GM23338 (cell line): ENCODE measurements around the gene SEPTIN3. TPM values are rescaled to one million over a fixed set of nuclear protein-coding genes. Genes with fewer than 3 reads are reported as not detected.

Source experiments
- ATAC-seq: fragments of 200-7000 bp; cut with Tn5 transposase; 3 replicates; pipeline ENCODE4 v1.9.1; 2020
- DNase-seq: peaks from one replicate; pipeline ENCODE4 v3.0.0-alpha.2; 2015; ENCODE audit warnings: low spot score
- H2AFZ ChIP-seq: fragments of 200-600 bp; sonication (generic); 2 replicates; pipeline ENCODE4 v1.8.0; 2016; ENCODE audit warnings: antibody characterized with exemption, mild to moderate bottlenecking, moderate library complexity
- H3F3A ChIP-seq: fragments of 200-600 bp; sonication (generic); replicated peaks from 2 replicates; pipeline ENCODE4 v1.8.0; 2017; ENCODE audit warnings: antibody characterized with exemption, mixed run types, low read depth
- H3K27ac ChIP-seq: fragments of 200-600 bp; sonication (generic); 2 replicates; pipeline ENCODE4 v1.6.1; 2016; ENCODE audit warnings: low read depth
- H3K27me3 ChIP-seq: fragments of 200-600 bp; sonication (generic); 2 replicates; pipeline ENCODE4 v1.8.0; 2016; ENCODE audit warnings: mild to moderate bottlenecking, mixed run types, moderate library complexity; ENCODE audit not compliant: insufficient read depth
- H3K36me3 ChIP-seq: fragments of 200-600 bp; sonication (generic); 2 replicates; pipeline ENCODE4 v1.8.0; 2016; ENCODE audit warnings: mild to moderate bottlenecking; ENCODE audit not compliant: insufficient read depth
- H3K4me1 ChIP-seq: fragments of 200-600 bp; sonication (generic); 2 replicates; pipeline ENCODE4 v1.8.0; 2016; ENCODE audit warnings: mild to moderate bottlenecking, moderate library complexity; ENCODE audit not compliant: insufficient read depth
- H3K4me2 ChIP-seq: fragments of 200-600 bp; sonication (generic); 2 replicates; pipeline ENCODE4 v1.7.1; 2017; ENCODE audit warnings: mixed run types
- H3K4me3 ChIP-seq: fragments of 200-600 bp; sonication (generic); 2 replicates; pipeline ENCODE4 v1.6.1; 2016; ENCODE audit warnings: mixed run types
- H3K79me2 ChIP-seq: fragments of 200-600 bp; sonication (generic); replicated peaks from 2 replicates; pipeline ENCODE4 v1.8.0; 2017; ENCODE audit warnings: mild to moderate bottlenecking; ENCODE audit not compliant: insufficient read depth
- H3K9me2 ChIP-seq: fragments of 200-600 bp; sonication (generic); 2 replicates; pipeline ENCODE4 v1.8.0; 2017; ENCODE audit not compliant: insufficient read depth
- H4K20me1 ChIP-seq: fragments of 200-600 bp; sonication (generic); replicated peaks from 2 replicates; pipeline ENCODE4 v1.8.0; 2017; ENCODE audit warnings: mild to moderate bottlenecking; ENCODE audit not compliant: insufficient read depth
- H3K27ac Mint-ChIP-seq: 2 replicates; pipeline ENCODE4 v1.8.0; 2020; ENCODE audit warnings: inconsistent platforms, mild to moderate bottlenecking, moderate library complexity, mixed read lengths
- H3K27me3 Mint-ChIP-seq: 3 replicates; pipeline ENCODE4 v1.8.0; 2022; ENCODE audit warnings: low read depth, mild to moderate bottlenecking, moderate library complexity, mixed read lengths, inconsistent platforms; ENCODE audit not compliant: insufficient read depth, poor library complexity
- H3K36me3 Mint-ChIP-seq: 3 replicates; pipeline ENCODE4 v1.8.0; 2021; ENCODE audit warnings: low read depth, mild to moderate bottlenecking, inconsistent platforms, moderate library complexity, mixed read lengths
- H3K4me1 Mint-ChIP-seq: 3 replicates; pipeline ENCODE4 v1.8.0; 2020; ENCODE audit warnings: mild to moderate bottlenecking, inconsistent platforms, mixed read lengths
- H3K4me3 Mint-ChIP-seq: 3 replicates; pipeline ENCODE4 v1.8.0; 2021; ENCODE audit warnings: moderate library complexity, mild to moderate bottlenecking, inconsistent platforms, mixed read lengths
- H3K9me3 Mint-ChIP-seq: 3 replicates; pipeline ENCODE4 v1.8.0; 2020; ENCODE audit warnings: moderate library complexity, mild to moderate bottlenecking, inconsistent platforms, mixed read lengths
- CREB1 ChIP-seq: fragments of 250-450 bp; sonication (Bioruptor Pico); IDR thresholded peaks from 2 replicates; pipeline ENCODE4 v1.5.0; 2020; ENCODE audit warnings: low read depth, mild to moderate bottlenecking, moderate library complexity
- EZH2 ChIP-seq: fragments of 200-600 bp; sonication (generic); IDR thresholded peaks from one replicate; pipeline ENCODE4 v1.8.0; 2017; ENCODE audit warnings: antibody characterized with exemption, mild to moderate bottlenecking, low read depth; ENCODE audit not compliant: unreplicated experiment
- EZH2phosphoT487 ChIP-seq: fragments of 200-600 bp; sonication (generic); IDR thresholded peaks from one replicate; pipeline ENCODE4 v1.8.1; 2018; ENCODE audit warnings: antibody characterized with exemption; ENCODE audit not compliant: unreplicated experiment
- JUNB ChIP-seq: IDR thresholded peaks from one replicate; pipeline ENCODE4 v1.6.1; 2016; ENCODE audit warnings: antibody characterized with exemption; ENCODE audit not compliant: unreplicated experiment
- NANOG ChIP-seq: IDR thresholded peaks from 2 replicates; pipeline ENCODE4 v1.6.1; 2016; ENCODE audit warnings: antibody characterized with exemption, borderline replicate concordance
- POLR2AphosphoS5 ChIP-seq: IDR thresholded peaks from 2 replicates; pipeline ENCODE4 v1.6.1; 2016; ENCODE audit warnings: antibody characterized with exemption, low read depth
- REST ChIP-seq: IDR thresholded peaks from one replicate; pipeline ENCODE4 v1.6.1; 2018; ENCODE audit warnings: antibody characterized with exemption; ENCODE audit not compliant: unreplicated experiment
- STAT1 ChIP-seq: IDR thresholded peaks from one replicate; pipeline ENCODE4 v1.6.1; 2016; ENCODE audit warnings: antibody characterized with exemption; ENCODE audit not compliant: unreplicated experiment
- ZNF114 ChIP-seq: fragments of 250-450 bp; sonication (Bioruptor Pico); IDR thresholded peaks from 2 replicates; pipeline ENCODE4 v1.5.0; 2020; ENCODE audit warnings: mild to moderate bottlenecking, moderate library complexity
- polyA plus RNA-seq: library from polyadenylated mRNA; unstranded; fragments of >200 nt; fragmentation: Nextera tagmentation; extraction: Ambion mirVana; gene quantifications from 2 replicates; pipeline ENCODE4 v1.2.1, GENCODE V29; 2016
- total RNA-seq: library from RNA; depleted of rRNA; stranded (reverse); fragments of >200 nt; shearing (Covaris generic); gene quantifications from 2 replicates; pipeline ENCODE4 v1.2.3, GENCODE V29; 2014
- TF ChIP-seq, protein P1 (sequence below), 2 experiments: fragments of 200-600 bp in 1 of 2; sonication (generic) in 1 of 2; conservative IDR thresholded peaks; 2 replicates each; pipeline versions ENCODE4 v1.5.1 to v1.6.1; 2016 to 2017; ENCODE audit warnings: antibody characterized with exemption in 2 of 2, low read depth in 2 of 2, mild to moderate bottlenecking in 2 of 2, moderate library complexity in 1 of 2
- TF ChIP-seq, protein P2 (sequence below): IDR thresholded peaks from 2 replicates; pipeline ENCODE4 v1.6.1; 2016; ENCODE audit warnings: antibody characterized with exemption

Gene SEPTIN3
- total and polyA plus RNA-seq, 2 experiments from 2014 or later, result 16.4 to 28.4 TPM

- TF ChIP-seq REST (no peak), JUNB (no peak), ZNF114 (CRISPR knock-in tag) (no peak)
Measured at GRCh38 chr22:41969110-41969646, at the start of gene SEPTIN3 (continued).

DNA sequence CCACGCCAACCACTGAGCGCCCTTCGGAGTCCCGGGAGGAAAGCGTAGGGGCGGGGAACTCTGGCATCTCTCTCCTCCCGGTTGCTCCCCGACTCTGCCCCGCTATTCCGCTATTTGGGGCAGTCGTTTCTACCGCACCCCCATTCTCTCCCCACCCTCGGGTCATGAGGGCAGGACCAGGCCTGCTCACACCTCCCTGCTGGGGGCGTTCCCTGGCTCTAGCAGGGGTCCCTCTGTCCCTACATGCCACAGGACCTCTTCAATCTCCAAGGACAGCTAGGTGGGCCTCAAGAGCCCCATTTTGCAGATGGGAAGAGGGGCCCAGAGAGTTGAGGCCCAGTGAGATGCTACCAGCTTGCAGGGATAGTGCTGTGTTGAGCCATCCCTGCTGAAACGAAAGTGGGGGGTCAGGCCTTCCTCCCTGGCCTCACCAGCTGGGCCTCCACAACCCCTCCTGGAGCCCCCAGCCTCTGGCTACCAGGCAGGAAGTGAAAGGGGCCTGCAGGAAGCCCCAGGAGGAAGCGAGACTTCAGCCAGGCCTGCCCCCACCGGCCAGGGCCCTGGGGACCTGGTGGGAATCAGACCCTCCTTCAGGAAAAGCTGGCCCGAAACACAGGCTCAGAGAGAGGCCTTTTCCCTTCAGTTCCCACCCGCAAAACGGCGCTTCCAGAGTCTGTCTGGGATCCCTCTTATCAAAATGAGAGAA lies 48.8 kb upstream of the SEPTIN3 start:
- Histone ChIP-seq H2AFZ (peak overlapping the region; percentile 78), H3K4me3 (peak overlapping the region; percentile 67), H3K27me3 (peaks cover 92% of the 10 kb centered on the region), H3K4me2 (peak overlapping the region; percentile 85), H4K20me1 (peaks cover 6% of the 10 kb centered on the region; the same call in 1 of the 2 replicates), H3K79me2 (no peaks in the 10 kb centered on the region), H3K27ac (no peak overlapping the region), H3K4me1 (peaks cover 26% of the 10 kb centered on the region; the same call in 1 of the 2 replicates), H3K9me2 (no peaks in the 10 kb centered on the region), H3K36me3 (no peaks in the 10 kb centered on the region), H3F3A (0 out of 2 replicates have a peak, but pooled peaks cover 4% of the 10 kb centered on the region)
- H3K4me3 Mint-ChIP-seq, result peak overlapping the region; percentile 70
- no peak; the same call in 2 of the 3 replicates for ATAC-seq
- H3K9me3 Mint-ChIP-seq, result no peaks in the 10 kb centered on the region; the same call in 2 of the 3 replicates
- no peak overlapping the region for H3K27ac Mint-ChIP-seq
- peaks cover 13% of the 10 kb centered on the region for H3K4me1 Mint-ChIP-seq
- peaks cover 79% of the 10 kb centered on the region for H3K27me3 Mint-ChIP-seq
- DNase-seq, result no peak
- H3K36me3 Mint-ChIP-seq, result no peaks in the 10 kb centered on the region; the same call in 2 of the 3 replicates
- TF ChIP-seq JUNB, result no peak
- TF ChIP-seq, protein P1, sequence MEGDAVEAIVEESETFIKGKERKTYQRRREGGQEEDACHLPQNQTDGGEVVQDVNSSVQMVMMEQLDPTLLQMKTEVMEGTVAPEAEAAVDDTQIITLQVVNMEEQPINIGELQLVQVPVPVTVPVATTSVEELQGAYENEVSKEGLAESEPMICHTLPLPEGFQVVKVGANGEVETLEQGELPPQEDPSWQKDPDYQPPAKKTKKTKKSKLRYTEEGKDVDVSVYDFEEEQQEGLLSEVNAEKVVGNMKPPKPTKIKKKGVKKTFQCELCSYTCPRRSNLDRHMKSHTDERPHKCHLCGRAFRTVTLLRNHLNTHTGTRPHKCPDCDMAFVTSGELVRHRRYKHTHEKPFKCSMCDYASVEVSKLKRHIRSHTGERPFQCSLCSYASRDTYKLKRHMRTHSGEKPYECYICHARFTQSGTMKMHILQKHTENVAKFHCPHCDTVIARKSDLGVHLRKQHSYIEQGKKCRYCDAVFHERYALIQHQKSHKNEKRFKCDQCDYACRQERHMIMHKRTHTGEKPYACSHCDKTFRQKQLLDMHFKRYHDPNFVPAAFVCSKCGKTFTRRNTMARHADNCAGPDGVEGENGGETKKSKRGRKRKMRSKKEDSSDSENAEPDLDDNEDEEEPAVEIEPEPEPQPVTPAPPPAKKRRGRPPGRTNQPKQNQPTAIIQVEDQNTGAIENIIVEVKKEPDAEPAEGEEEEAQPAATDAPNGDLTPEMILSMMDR (conservative IDR thresholded peaks at IDR 0.05; ENCODE audit: low read depth in 2 of 2), result no peak
- no peak for TF ChIP-seq CREB1 (CRISPR knock-in tag)
- TF ChIP-seq EZH2phosphoT487, result no peak
- TF ChIP-seq, protein P2, sequence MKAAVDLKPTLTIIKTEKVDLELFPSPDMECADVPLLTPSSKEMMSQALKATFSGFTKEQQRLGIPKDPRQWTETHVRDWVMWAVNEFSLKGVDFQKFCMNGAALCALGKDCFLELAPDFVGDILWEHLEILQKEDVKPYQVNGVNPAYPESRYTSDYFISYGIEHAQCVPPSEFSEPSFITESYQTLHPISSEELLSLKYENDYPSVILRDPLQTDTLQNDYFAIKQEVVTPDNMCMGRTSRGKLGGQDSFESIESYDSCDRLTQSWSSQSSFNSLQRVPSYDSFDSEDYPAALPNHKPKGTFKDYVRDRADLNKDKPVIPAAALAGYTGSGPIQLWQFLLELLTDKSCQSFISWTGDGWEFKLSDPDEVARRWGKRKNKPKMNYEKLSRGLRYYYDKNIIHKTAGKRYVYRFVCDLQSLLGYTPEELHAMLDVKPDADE, result no peak
- no peak for TF ChIP-seq ZNF114 (CRISPR knock-in tag)
- no peak for TF ChIP-seq REST
- TF ChIP-seq STAT1, result no peak
- no peak for TF ChIP-seq NANOG
- no peak for TF ChIP-seq EZH2
- no peak for TF ChIP-seq POLR2AphosphoS5
